Smooth muscle cell (in vitro differentiated cells): ENCODE data around the gene OR10AD1. TPM values are rescaled to one million over a fixed set of nuclear protein-coding genes. Genes with fewer than 3 reads are reported as not detected.
A peak's percentile ranks its signal among the peaks of the same experiment; 100 is the strongest.

Experiments
- DNase-seq: peaks from one replicate; lab custom pipeline; 2025; ENCODE audit not compliant: unreplicated experiment; lab: John Stamatoyannopoulos, UW
- H2AFZ ChIP-seq: fragments of 200-600 bp; sonication (generic); 2 replicates; pipeline ENCODE4 v1.6.0; 2016; ENCODE audit warnings: antibody characterized with exemption, low read depth, mild to moderate bottlenecking
- H3F3A ChIP-seq: fragments of 200-600 bp; sonication (generic); 2 replicates; pipeline ENCODE4 v1.6.0; 2017; ENCODE audit warnings: antibody characterized with exemption, low read depth
- H3K27ac ChIP-seq: fragments of 200-600 bp; sonication (generic); 2 replicates; pipeline ENCODE4 v1.5.1; 2016; ENCODE audit warnings: low read depth, mild to moderate bottlenecking
- H3K27me3 ChIP-seq: fragments of 200-600 bp; sonication (generic); 2 replicates; pipeline ENCODE4 v1.6.1; 2016; ENCODE audit warnings: low read depth, mild to moderate bottlenecking
- H3K36me3 ChIP-seq: fragments of 200-600 bp; sonication (generic); 2 replicates; pipeline ENCODE4 v1.5.1; 2016; ENCODE audit warnings: low read depth
- H3K4me1 ChIP-seq: fragments of 200-600 bp; sonication (generic); 2 replicates; pipeline ENCODE4 v1.5.1; 2016; ENCODE audit warnings: low read depth
- H3K4me2 ChIP-seq: fragments of 200-600 bp; sonication (generic); 2 replicates; pipeline ENCODE4 v1.6.0; 2016; ENCODE audit warnings: mild to moderate bottlenecking
- H3K4me3 ChIP-seq: fragments of 200-600 bp; sonication (generic); 2 replicates; pipeline ENCODE4 v1.5.1; 2016; ENCODE audit warnings: mild to moderate bottlenecking
- H3K79me2 ChIP-seq: fragments of 200-600 bp; sonication (generic); 2 replicates; pipeline ENCODE4 v1.6.0; 2016; ENCODE audit warnings: low read depth, mild to moderate bottlenecking
- H3K9ac ChIP-seq: fragments of 200-600 bp; sonication (generic); 2 replicates; pipeline ENCODE4 v1.6.0; 2016; ENCODE audit warnings: low read depth
- H3K9me3 ChIP-seq: fragments of 200-600 bp; sonication (generic); replicated peaks from 2 replicates; pipeline ENCODE4 v1.5.1; 2016; ENCODE audit warnings: low read depth
- H4K20me1 ChIP-seq: fragments of 200-600 bp; sonication (generic); 2 replicates; pipeline ENCODE4 v1.6.0; 2016; ENCODE audit warnings: low read depth
- WGBS: methylation state at CpG from one replicate; pipeline ENCODE4 v1.1.7; 2016; ENCODE audit warnings: low lambda C conversion rate; 5-methylcytosine and 5-hydroxymethylcytosine counted together
- polyA plus RNA-seq: library from polyadenylated mRNA; unstranded; fragments of >200 nt; fragmentation: Nextera tagmentation; extraction: Ambion mirVana; gene quantifications from 2 replicates; pipeline ENCODE4 v1.2.1, GENCODE V29; 2016
- total RNA-seq: library from RNA; depleted of rRNA; stranded (reverse); fragments of >200 nt; gene quantifications from 2 replicates; pipeline ENCODE4 v1.2.3, GENCODE V29; 2014
- TF ChIP-seq, protein P1 (sequence below): fragments of 200-600 bp; sonication (generic); IDR thresholded peaks from 2 replicates; pipeline ENCODE4 v1.5.1; 2017; ENCODE audit warnings: borderline replicate concordance, mild to moderate bottlenecking, antibody characterized with exemption; ENCODE audit not compliant: insufficient read depth, poor library complexity, severe bottlenecking

OR10AD1 gene
- total and polyA plus RNA-seq, 2 experiments from 2014 or later, result not detected

DNA sequence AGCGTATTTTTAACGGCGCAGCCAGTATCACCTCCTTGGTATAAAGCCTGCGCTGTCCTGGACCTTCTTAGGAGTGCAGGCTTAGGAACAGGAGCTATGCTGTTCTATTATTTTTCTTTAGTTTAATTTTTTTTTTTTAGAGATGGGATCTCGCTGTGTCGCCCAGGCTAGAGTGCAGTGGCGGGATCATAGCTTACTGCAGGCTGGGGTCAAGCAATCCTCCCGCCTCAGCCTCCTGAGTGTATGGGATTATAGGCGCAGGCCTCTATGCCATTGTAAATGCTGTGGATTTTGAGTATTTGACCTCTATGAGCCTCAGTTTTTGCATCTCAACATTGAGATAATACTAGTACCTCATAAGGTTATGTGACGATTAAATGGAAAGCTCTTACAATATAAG, 4.1 kb downstream of the OR10AD1 start:
- TF ChIP-seq, protein P1, sequence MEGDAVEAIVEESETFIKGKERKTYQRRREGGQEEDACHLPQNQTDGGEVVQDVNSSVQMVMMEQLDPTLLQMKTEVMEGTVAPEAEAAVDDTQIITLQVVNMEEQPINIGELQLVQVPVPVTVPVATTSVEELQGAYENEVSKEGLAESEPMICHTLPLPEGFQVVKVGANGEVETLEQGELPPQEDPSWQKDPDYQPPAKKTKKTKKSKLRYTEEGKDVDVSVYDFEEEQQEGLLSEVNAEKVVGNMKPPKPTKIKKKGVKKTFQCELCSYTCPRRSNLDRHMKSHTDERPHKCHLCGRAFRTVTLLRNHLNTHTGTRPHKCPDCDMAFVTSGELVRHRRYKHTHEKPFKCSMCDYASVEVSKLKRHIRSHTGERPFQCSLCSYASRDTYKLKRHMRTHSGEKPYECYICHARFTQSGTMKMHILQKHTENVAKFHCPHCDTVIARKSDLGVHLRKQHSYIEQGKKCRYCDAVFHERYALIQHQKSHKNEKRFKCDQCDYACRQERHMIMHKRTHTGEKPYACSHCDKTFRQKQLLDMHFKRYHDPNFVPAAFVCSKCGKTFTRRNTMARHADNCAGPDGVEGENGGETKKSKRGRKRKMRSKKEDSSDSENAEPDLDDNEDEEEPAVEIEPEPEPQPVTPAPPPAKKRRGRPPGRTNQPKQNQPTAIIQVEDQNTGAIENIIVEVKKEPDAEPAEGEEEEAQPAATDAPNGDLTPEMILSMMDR, result no peak
- Histone ChIP-seq H3K4me3 (peak overlapping the region; percentile 74), H3K4me2 (peak overlapping the region; percentile 89), H3K27ac (peak overlapping the region; percentile 91), H3K4me1 (peaks cover 16% of the 10 kb centered on the region), H3K27me3 (no peaks in the 10 kb centered on the region), H3K9ac (peak overlapping the region; percentile 80), H3K79me2 (peaks cover 8% of the 10 kb centered on the region), H3K36me3 (no peaks in the 10 kb centered on the region), H2AFZ (peak overlapping the region; percentile 94), H4K20me1 (no peaks in the 10 kb centered on the region), H3K9me3 (no peaks in the 10 kb centered on the region), H3F3A (peaks cover 9% of the 10 kb centered on the region)
- WGBS, result 73% methylated on average over 10 of the region's 10 CpGs
- no peak for DNase-seq

DNA sequence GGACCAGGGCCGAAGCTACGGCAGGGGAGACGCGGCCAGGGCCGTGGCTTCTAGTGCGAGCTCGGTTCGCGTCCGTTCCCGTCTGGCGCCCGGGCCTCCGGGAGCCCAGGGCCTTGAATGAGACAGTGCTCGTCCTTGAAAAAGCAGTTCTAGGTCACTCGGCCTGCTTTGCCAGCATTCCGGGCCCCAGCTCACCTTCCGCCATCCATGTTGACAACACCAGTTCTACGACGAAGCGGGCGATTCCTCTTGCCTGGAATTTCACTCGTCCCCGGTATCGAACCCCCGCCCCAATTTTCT, 4.5 kb downstream of the OR10AD1 start:
- Histone ChIP-seq H3K79me2 (peaks cover 8% of the 10 kb centered on the region), H3K9me3 (no peaks in the 10 kb centered on the region), H3K4me1 (peaks cover 16% of the 10 kb centered on the region), H3K27me3 (no peaks in the 10 kb centered on the region), H3K4me2 (peak overlapping the region; percentile 89), H3K9ac (peak overlapping the region; percentile 80), H3F3A (peaks cover 12% of the 10 kb centered on the region), H3K27ac (peak overlapping the region; percentile 91), H4K20me1 (no peaks in the 10 kb centered on the region), H2AFZ (peak overlapping the region; percentile 94), H3K4me3 (peak overlapping the region; percentile 74), H3K36me3 (no peaks in the 10 kb centered on the region)
- 49% methylated on average over 26 of the region's 26 CpGs for WGBS
- TF ChIP-seq, protein P1, result no peak
- DNase-seq, result no peak

DNA sequence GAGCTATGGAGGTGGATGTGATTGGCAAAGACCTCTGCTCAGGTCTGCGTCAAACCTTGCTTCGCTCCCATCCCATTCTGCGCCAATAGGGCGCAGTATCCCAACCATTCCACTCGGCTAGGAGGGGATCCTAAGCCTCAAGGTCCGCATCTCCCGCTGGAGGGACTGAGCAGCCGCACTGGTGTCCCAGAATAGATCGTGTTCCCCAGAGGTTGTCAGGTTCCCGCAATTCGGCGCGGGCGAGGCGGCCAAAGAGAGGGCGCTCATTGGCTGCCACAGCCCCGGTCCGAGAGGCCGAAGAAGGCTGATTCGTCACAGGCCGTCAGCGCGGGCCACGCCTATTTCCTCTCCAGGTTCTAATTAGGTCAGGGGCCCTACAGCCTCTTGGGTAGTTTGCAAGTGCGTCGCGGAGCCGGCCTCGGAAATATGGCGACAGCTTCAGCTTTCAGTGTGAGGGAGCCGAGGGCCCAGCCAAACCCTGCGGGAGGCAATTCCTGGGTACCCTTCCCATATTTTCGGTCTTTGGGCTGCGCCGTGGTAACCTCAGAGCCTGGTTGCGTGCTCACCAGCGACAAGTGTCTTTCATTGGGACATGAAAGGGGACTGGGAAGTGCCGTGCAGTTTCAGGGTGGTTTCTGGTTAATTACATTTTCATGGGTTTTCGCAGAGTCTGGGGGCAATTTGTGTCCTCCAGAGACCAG, 5.0 kb downstream of the OR10AD1 start:
- peak overlapping the region; percentile 91 for H3K27ac ChIP-seq
- peaks cover 16% of the 10 kb centered on the region for H3K4me1 ChIP-seq
- peaks cover 17% of the 10 kb centered on the region for H3F3A ChIP-seq
- TF ChIP-seq, protein P1, result no peak
- peak overlapping the region; percentile 89 for H3K4me2 ChIP-seq
- H3K79me2 ChIP-seq, result peaks cover 8% of the 10 kb centered on the region
- WGBS, result 8% methylated on average over 39 of the region's 39 CpGs
- H3K9me3 ChIP-seq, result no peaks in the 10 kb centered on the region
- no peaks in the 10 kb centered on the region for H3K36me3 ChIP-seq
- H4K20me1 ChIP-seq, result no peaks in the 10 kb centered on the region
- DNase-seq, result peak; percentile 63
- peak overlapping the region; percentile 80 for H3K9ac ChIP-seq
- no peaks in the 10 kb centered on the region for H3K27me3 ChIP-seq
- H2AFZ ChIP-seq, result peak overlapping the region; percentile 94
- H3K4me3 ChIP-seq, result peak overlapping the region; percentile 74

DNA sequence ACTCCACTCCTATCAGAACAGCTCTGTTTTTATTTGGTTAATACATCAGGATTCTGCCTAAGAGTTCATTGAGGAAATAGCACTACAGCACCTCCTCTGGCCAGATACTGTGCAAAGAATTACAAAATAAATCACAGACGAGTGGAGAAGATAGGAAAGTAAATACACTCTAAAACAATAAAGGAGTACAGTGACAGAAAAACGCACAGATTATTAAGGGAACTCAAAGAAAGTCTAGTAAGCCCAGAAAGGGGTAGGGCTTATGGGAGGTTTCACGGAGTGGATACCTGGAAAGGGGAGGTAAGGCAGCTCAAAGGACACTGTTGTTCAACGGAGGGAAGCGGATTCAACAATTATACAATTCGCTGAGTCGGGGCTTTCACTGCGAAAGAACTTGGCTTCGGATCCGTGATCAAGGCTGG, 5.5 kb downstream of the OR10AD1 start:
- peak overlapping the region; percentile 91 for H3K27ac ChIP-seq
- H3K9ac ChIP-seq, result peak overlapping the region; percentile 76
- H4K20me1 ChIP-seq, result no peaks in the 10 kb centered on the region
- no peaks in the 10 kb centered on the region for H3K27me3 ChIP-seq
- H3K36me3 ChIP-seq, result no peaks in the 10 kb centered on the region
- peak overlapping the region; percentile 74 for H3K4me3 ChIP-seq
- peak overlapping the region; percentile 94 for H2AFZ ChIP-seq
- DNase-seq, result no peak
- H3K79me2 ChIP-seq, result peaks cover 8% of the 10 kb centered on the region
- peak overlapping the region; percentile 89 for H3K4me2 ChIP-seq
- TF ChIP-seq, protein P1, result peak; percentile 43
- peaks cover 21% of the 10 kb centered on the region for H3F3A ChIP-seq
- 3% methylated on average over 10 of the region's 10 CpGs for WGBS
- no peaks in the 10 kb centered on the region for H3K9me3 ChIP-seq
- H3K4me1 ChIP-seq, result peaks cover 19% of the 10 kb centered on the region
